Astrocyte (in vitro differentiated cells and primary cell): ENCODE data around the gene PKD1L1. TPM values are rescaled to one million over a fixed set of nuclear protein-coding genes. Genes with fewer than 3 reads are reported as not detected.

Experiments used
- DNase-seq: peaks from one replicate; pipeline ENCODE4 v3.0.0-alpha.2; 2010; ENCODE audit warnings: low read depth
- FAIRE-seq: peaks from 2 replicates; lab custom pipeline; 2011; peaks lifted over from hg19 to GRCh38; lab: Jason Lieb, UNC
- H2AFZ ChIP-seq: 2 replicates; pipeline ENCODE4 v1.6.0; 2012; ENCODE audit warnings: low read depth, low read length, inconsistent platforms
- H3K27ac ChIP-seq: 2 replicates; pipeline ENCODE4 v1.5.1; 2011; ENCODE audit warnings: low read depth, low read length, inconsistent platforms
- H3K27me3 ChIP-seq: 2 replicates; pipeline ENCODE4 v1.6.0; 2011; ENCODE audit warnings: low read length, inconsistent platforms; ENCODE audit not compliant: insufficient read depth
- H3K36me3 ChIP-seq: 2 replicates; pipeline ENCODE4 v1.5.1; 2011; ENCODE audit warnings: low read length, inconsistent platforms; ENCODE audit not compliant: insufficient read depth
- H3K4me1 ChIP-seq: 2 replicates; pipeline ENCODE4 v1.5.1; 2011; ENCODE audit warnings: low read length, inconsistent platforms; ENCODE audit not compliant: insufficient read depth
- H3K4me2 ChIP-seq: 2 replicates; pipeline ENCODE4 v1.6.0; 2012; ENCODE audit warnings: low read length, inconsistent platforms
- H3K4me3 ChIP-seq: 2 replicates; pipeline ENCODE4 v1.5.1; 2011; ENCODE audit warnings: low read depth, mild to moderate bottlenecking, low read length, inconsistent platforms; ENCODE audit not compliant: insufficient read depth
- H3K79me2 ChIP-seq: 2 replicates; pipeline ENCODE4 v1.6.0; 2012; ENCODE audit warnings: mild to moderate bottlenecking, low read length, inconsistent platforms; ENCODE audit not compliant: insufficient read depth
- H3K9ac ChIP-seq: 2 replicates; pipeline ENCODE4 v1.6.0; 2012; ENCODE audit warnings: mild to moderate bottlenecking, low read length, inconsistent platforms
- H3K9me3 ChIP-seq: 2 replicates; pipeline ENCODE4 v1.5.1; 2012; ENCODE audit warnings: low read depth, mild to moderate bottlenecking, low read length, inconsistent platforms; ENCODE audit not compliant: insufficient read depth
- H4K20me1 ChIP-seq: 2 replicates; pipeline ENCODE4 v1.6.0; 2012; ENCODE audit warnings: low read length, inconsistent platforms; ENCODE audit not compliant: insufficient read depth
- H3K27ac Mint-ChIP-seq: one replicate; pipeline ENCODE4 v1.8.0; 2021; ENCODE audit warnings: mild to moderate bottlenecking, mixed read lengths; ENCODE audit not compliant: unreplicated experiment
- H3K27me3 Mint-ChIP-seq: one replicate; pipeline ENCODE4 v1.8.0; 2021; ENCODE audit warnings: low read depth, mixed read lengths; ENCODE audit not compliant: unreplicated experiment
- H3K36me3 Mint-ChIP-seq: one replicate; pipeline ENCODE4 v1.8.0; 2021; ENCODE audit warnings: low read depth, mixed read lengths; ENCODE audit not compliant: unreplicated experiment
- H3K4me1 Mint-ChIP-seq: one replicate; pipeline ENCODE4 v1.8.0; 2021; ENCODE audit warnings: low read depth, mixed read lengths; ENCODE audit not compliant: unreplicated experiment
- H3K4me3 Mint-ChIP-seq: one replicate; pipeline ENCODE4 v1.8.0; 2021; ENCODE audit warnings: mild to moderate bottlenecking, moderate library complexity, mixed read lengths; ENCODE audit not compliant: unreplicated experiment
- H3K9me3 Mint-ChIP-seq: one replicate; pipeline ENCODE4 v1.8.0; 2021; ENCODE audit warnings: mild to moderate bottlenecking, mixed read lengths; ENCODE audit not compliant: unreplicated experiment
- CTCF ChIP-seq: IDR thresholded peaks from 2 replicates; pipeline ENCODE4 v1.5.1; 2011; ENCODE audit warnings: low read depth, mild to moderate bottlenecking, inconsistent platforms, low read length, moderate library complexity; ENCODE audit not compliant: insufficient read depth
- EZH2 ChIP-seq: IDR thresholded peaks from 2 replicates; pipeline ENCODE4 v1.6.1; 2012; ENCODE audit warnings: mild to moderate bottlenecking, low read length, inconsistent platforms; ENCODE audit not compliant: insufficient read depth
- total RNA-seq: library from RNA; stranded (reverse); gene quantifications from 2 replicates; pipeline ENCODE4 v1.2.1, GENCODE V29; 2021

PKD1L1 gene
- total RNA-seq, 1 donor from 2014 or later: 0.39 TPM

- Mint-ChIP-seq H3K36me3 (no peaks in the 10 kb centered on the region), H3K27ac (no peak overlapping the region), H3K9me3 (no peaks in the 10 kb centered on the region), H3K4me1 (peaks cover 42% of the 10 kb centered on the region), H3K4me3 (no peak overlapping the region), H3K27me3 (no peaks in the 10 kb centered on the region)
- Histone ChIP-seq H3K79me2 (no peaks in the 10 kb centered on the region), H3K4me3 (no peak overlapping the region), H3K27me3 (no peaks in the 10 kb centered on the region), H3K9me3 (no peaks in the 10 kb centered on the region), H3K36me3 (no peaks in the 10 kb centered on the region), H4K20me1 (no peaks in the 10 kb centered on the region), H2AFZ (no peak overlapping the region), H3K4me2 (no peak overlapping the region), H3K27ac (no peak overlapping the region), H3K9ac (no peak overlapping the region), H3K4me1 (peaks cover 13% of the 10 kb centered on the region)
- FAIRE-seq: no peak
- no peak for DNase-seq
- TF ChIP-seq EZH2 (no peak), CTCF (no peak)
Measured at GRCh38 chr7:47950714-47951113, 2.4 kb upstream of the PKD1L1 start.

- H3K4me3 ChIP-seq: no peak overlapping the region
- H3K9me3 ChIP-seq: no peaks in the 10 kb centered on the region
- peaks cover 10% of the 10 kb centered on the region for H3K4me1 ChIP-seq
- H3K27me3 ChIP-seq: no peaks in the 10 kb centered on the region
- Mint-ChIP-seq H3K36me3 (no peaks in the 10 kb centered on the region), H3K27me3 (no peaks in the 10 kb centered on the region), H3K9me3 (no peaks in the 10 kb centered on the region), H3K4me1 (peaks cover 39% of the 10 kb centered on the region), H3K4me3 (no peak overlapping the region), H3K27ac (no peak overlapping the region)
- H3K4me2 ChIP-seq: no peak overlapping the region
- H3K9ac ChIP-seq: no peak overlapping the region
- H3K79me2 ChIP-seq: no peaks in the 10 kb centered on the region
- no peak for DNase-seq
- H2AFZ ChIP-seq: no peak overlapping the region
- no peak for FAIRE-seq
- no peaks in the 10 kb centered on the region for H4K20me1 ChIP-seq
- no peaks in the 10 kb centered on the region for H3K36me3 ChIP-seq
- no peak for TF ChIP-seq EZH2
- TF ChIP-seq CTCF: no peak
- H3K27ac ChIP-seq: no peak overlapping the region
Measured at GRCh38 chr7:47949703-47950102, 1.4 kb upstream of the PKD1L1 start.

DNA sequence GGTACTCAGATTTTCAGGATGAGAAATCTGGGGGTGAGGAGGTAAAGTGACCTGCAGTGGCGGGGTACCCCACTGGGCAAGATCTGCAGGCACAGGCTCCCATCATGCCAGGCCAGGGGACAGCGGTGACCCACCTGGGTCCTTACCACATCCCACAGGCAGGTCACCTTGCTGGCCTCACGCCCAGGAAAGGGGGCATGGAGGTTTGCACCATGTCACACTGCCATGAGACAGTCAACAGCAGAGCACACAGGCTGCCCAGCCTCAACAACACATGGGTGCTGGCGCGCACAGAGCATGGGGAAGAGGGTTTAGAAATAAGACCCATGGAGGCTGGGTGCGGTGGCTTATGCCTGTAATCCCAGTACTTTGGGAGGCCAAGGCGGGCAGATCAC, 914 bp downstream of the PKD1L1 start:
- Histone ChIP-seq H3K36me3 (no peaks in the 10 kb centered on the region), H3K9me3 (no peaks in the 10 kb centered on the region), H2AFZ (no peak overlapping the region), H3K4me3 (no peak overlapping the region), H3K4me1 (no peaks in the 10 kb centered on the region), H3K27ac (no peak overlapping the region), H3K27me3 (no peaks in the 10 kb centered on the region), H3K9ac (no peak overlapping the region), H3K4me2 (no peak overlapping the region), H4K20me1 (no peaks in the 10 kb centered on the region), H3K79me2 (no peaks in the 10 kb centered on the region)
- no peaks in the 10 kb centered on the region for H3K36me3 Mint-ChIP-seq
- H3K4me1 Mint-ChIP-seq: peaks cover 27% of the 10 kb centered on the region
- H3K9me3 Mint-ChIP-seq: no peaks in the 10 kb centered on the region
- DNase-seq: no peak
- H3K4me3 Mint-ChIP-seq: no peak overlapping the region
- TF ChIP-seq CTCF: no peak
- TF ChIP-seq EZH2: no peak
- no peak for FAIRE-seq
- no peaks in the 10 kb centered on the region for H3K27me3 Mint-ChIP-seq
- no peak overlapping the region for H3K27ac Mint-ChIP-seq
